Ascending aorta (tissue), 2 donors: ENCODE data around the gene CPNE7. TPM values are rescaled to one million over a fixed set of nuclear protein-coding genes. Genes with fewer than 3 reads are reported as not detected.
"Not testable (repeated sequence)": the region's sequence is repeated elsewhere in the genome, so short reads cannot be mapped to it uniquely, and the experiment has no call there.

Experiments used
- DNase-seq, 2 donors: peaks; one replicate each; pipeline ENCODE4 v3.0.0-alpha.2; 2019; ENCODE audit warnings: low spot score in 2 of 2
- H3K27ac ChIP-seq, 2 donors: fragments of 200-600 bp; sonication (generic); one replicate each; pipeline ENCODE4 v1.5.1; 2016 to 2017; ENCODE audit warnings: mild to moderate bottlenecking in 1 of 2
- H3K27me3 ChIP-seq: fragments of 200-600 bp; sonication (generic); one replicate; pipeline ENCODE4 v1.5.1; 2017
- H3K36me3 ChIP-seq, 2 donors: fragments of 200-600 bp; sonication (generic); one replicate each; pipeline ENCODE4 v1.5.1; 2016
- H3K4me1 ChIP-seq, 2 donors: fragments of 200-600 bp; sonication (generic); one replicate each; pipeline ENCODE4 v1.5.1; 2016 to 2017; ENCODE audit warnings: mild to moderate bottlenecking in 1 of 2
- H3K4me3 ChIP-seq, 2 donors: fragments of 200-600 bp; sonication (generic); one replicate each; pipeline ENCODE4 v1.5.1; 2016 to 2017; ENCODE audit warnings: mild to moderate bottlenecking in 1 of 2
- H3K9me3 ChIP-seq, 2 donors: fragments of 200-600 bp; sonication (generic); one replicate each; pipeline ENCODE4 v1.5.1; 2016
- CTCF ChIP-seq, 3 experiments: fragments of 200-600 bp in 2 of 3; fragments of 450-650 bp in 1 of 3; sonication (generic) in 2 of 3; IDR thresholded peaks; one replicate each; pipeline ENCODE4 v1.5.1; 2016 to 2019; ENCODE audit warnings: antibody characterized with exemption in 3 of 3, mild to moderate bottlenecking in 1 of 3, moderate library complexity in 1 of 3
- intact Hi-C: fragments of 100-400 bp; cut with DNase I; formaldehyde crosslinking; loops from one replicate; pipeline ENCODE4 v1.15.1; 2023
- total RNA-seq: library from RNA; depleted of rRNA; stranded (reverse); fragments of >200 nt; gene quantifications from one replicate; pipeline ENCODE4 v1.1.0, GENCODE V29; 2016

CPNE7 gene
- total RNA-seq, 1 donor from 2014 or later, result not detected

DNA sequence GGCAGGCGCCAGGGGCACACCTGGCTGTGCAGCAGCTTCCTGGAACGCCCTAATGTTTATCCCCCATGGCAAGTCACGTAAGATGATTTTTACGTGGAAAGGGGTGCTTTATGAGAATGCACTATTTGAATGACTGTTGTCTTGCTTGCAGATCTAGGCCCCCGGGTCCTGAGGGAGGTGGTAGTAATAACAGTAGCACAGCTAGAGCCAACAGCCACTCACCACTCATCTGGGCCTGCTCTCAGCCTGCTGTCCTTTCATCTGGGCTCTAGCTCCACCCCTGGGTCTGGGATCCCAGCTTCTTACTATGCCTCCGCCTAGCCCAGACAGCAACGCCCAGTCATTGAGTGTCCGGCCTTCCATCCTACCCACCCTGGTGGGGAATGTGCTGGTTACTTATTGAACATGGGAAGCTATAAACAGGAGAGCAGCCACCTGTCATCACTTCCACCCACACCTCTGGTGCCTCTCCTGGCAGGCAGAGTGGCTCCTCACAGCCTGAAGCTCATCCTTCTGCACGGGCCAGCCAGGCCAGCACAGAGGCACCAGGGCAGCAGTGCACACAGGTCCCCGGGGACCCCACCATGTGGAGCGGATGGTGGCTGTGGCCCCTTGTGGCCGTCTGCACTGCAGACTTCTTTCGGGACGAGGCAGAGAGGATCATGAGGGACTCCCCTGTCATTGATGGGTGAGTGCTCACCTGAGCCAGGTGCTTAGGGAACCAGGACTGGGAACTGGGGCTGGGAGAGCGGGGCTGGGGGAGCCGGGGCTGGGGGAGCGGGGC is 54.5 kb downstream of the CPNE7 start:
- Histone ChIP-seq H3K27me3 (no peaks in the 10 kb centered on the region), H3K27ac (no peak overlapping the region), H3K4me1 (no peaks in the 10 kb centered on the region), H3K4me3 (no peak overlapping the region), H3K9me3 (no peaks in the 10 kb centered on the region), H3K36me3 (no peaks in the 10 kb centered on the region)
- intact Hi-C loops, result no loop called here
- DNase-seq, result no peak
- no peak for TF ChIP-seq CTCF (IDR thresholded peaks at IDR 0.05)

GRCh38 chr16:89633064-89633631 is 57.6 kb downstream of the CPNE7 start:
- Histone ChIP-seq H3K4me3 (no peak overlapping the region), H3K36me3 (no peaks in the 10 kb centered on the region), H3K27ac (no peak overlapping the region), H3K27me3 (no peaks in the 10 kb centered on the region), H3K9me3 (no peaks in the 10 kb centered on the region), H3K4me1 (no peaks in the 10 kb centered on the region)
- no peak for TF ChIP-seq CTCF (IDR thresholded peaks at IDR 0.05)
- intact Hi-C loops, result no loop called here
- DNase-seq, result no peak

DNA sequence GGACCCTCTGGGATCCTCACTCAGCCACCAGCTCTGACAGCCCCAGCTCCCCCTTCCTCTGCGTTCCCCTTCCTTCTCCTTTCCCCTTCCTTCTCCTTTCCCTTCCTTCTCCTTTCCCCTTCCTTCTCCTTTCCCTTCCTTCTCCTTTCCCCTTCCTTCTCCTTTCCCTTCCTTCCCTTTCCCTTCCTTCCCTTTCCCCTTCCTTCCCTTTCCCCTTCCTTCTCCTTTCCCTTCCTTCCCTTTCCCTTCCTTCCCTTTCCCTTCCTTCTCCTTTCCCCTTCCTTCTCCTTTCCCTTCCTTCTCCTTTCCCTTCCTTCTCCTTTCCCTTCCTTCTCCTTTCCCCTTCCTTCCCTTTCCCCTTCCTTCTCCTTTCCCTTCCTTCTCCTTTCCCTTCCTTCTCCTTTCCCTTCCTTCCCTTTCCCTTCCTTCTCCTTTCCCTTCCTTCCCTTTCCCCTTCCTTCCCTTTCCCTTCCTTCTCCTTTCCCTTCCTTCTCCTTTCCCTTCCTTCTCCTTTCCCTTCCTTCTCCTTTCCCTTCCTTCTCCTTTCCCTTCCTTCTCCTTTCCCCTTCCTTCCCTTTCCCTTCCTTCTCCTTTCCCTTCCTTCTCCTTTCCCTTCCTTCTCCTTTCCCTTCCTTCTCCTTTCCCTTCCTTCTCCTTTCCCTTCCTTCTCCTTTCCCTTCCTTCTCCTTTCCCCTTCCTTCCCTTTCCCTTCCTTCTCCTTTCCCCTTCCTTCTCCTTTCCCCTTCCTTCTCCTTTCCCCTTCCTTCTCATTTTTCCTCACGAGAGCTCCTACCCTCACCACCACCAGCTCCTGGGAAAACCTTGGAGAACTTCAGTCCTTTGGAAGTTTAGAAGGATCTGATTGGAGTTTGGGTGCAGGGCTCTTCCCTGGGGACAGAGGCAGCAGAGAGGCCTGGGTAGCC is 59.2 kb downstream of the CPNE7 start:
- H3K36me3 ChIP-seq, DNase-seq, intact Hi-C loops, H3K4me1 ChIP-seq, H3K27ac ChIP-seq, H3K4me3 ChIP-seq, H3K9me3 ChIP-seq, H3K27me3 ChIP-seq: not testable (repeated sequence)

GRCh38 chr16:89636663-89637062 is 61.1 kb downstream of the CPNE7 start:
- no peak for TF ChIP-seq CTCF (IDR thresholded peaks at IDR 0.05)
- H3K4me3 ChIP-seq, result no peak overlapping the region
- H3K36me3 ChIP-seq, result no peaks in the 10 kb centered on the region
- intact Hi-C loops, result no loop called here
- peaks cover 0 to 5% of the 10 kb centered on the region in 2 donors for H3K4me1 ChIP-seq
- DNase-seq, result no peak
- no peaks in the 10 kb centered on the region for H3K9me3 ChIP-seq
- no peak overlapping the region for H3K27ac ChIP-seq
- no peaks in the 10 kb centered on the region for H3K27me3 ChIP-seq

DNA sequence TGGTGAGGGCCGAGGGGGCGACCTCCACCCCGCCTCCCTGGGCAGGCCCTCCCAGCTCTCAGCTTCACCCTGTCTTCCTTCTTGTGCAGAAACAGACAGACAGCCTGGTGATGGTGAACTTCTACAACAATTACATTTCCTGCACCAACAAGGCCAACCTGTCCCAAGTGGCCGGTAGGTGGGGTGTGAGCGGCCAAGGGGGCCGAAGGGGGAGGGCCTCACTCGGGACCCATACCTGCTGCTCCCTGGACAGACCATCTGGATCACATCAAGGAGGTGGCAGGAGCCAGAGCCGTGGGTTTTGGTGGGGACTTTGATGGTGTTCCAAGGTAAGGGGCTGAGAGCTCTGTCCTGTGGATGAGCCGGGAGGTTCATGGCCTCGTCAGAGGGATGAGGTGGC is 61.8 kb downstream of the CPNE7 start:
- Histone ChIP-seq H3K4me1 (peaks cover 0 to 5% of the 10 kb centered on the region in 2 donors), H3K27me3 (no peaks in the 10 kb centered on the region), H3K4me3 (no peak overlapping the region), H3K27ac (no peak overlapping the region), H3K36me3 (no peaks in the 10 kb centered on the region), H3K9me3 (no peaks in the 10 kb centered on the region)
- intact Hi-C loops, result no loop called here
- DNase-seq, result no peak
- TF ChIP-seq CTCF (IDR thresholded peaks at IDR 0.05), result no peak

DNA sequence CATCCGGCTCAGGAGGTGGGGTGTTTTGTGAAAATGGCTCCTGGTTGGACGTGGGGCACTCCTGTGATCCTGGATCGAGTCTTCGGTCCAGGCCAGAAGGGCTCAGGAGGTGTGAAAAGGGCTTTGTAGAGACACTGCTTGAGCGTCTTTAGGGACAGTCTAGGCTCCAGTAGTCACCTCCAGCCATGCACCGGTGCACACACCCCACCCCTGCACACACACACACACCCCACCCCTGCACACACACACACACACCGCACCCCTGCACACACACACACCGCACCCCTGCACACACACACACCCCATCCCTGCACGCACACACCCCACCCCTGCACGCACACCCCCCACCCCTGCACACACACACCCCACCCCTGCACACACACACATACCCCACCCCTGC is 62.9 kb downstream of the CPNE7 start:
- Histone ChIP-seq H3K36me3 (no peaks in the 10 kb centered on the region), H3K4me3 (no peak overlapping the region), H3K9me3 (no peaks in the 10 kb centered on the region), H3K27ac (no peak overlapping the region), H3K27me3 (no peaks in the 10 kb centered on the region), H3K4me1 (peaks cover 0 to 5% of the 10 kb centered on the region in 2 donors)
- no peak for DNase-seq
- intact Hi-C loops, result no loop called here
- TF ChIP-seq CTCF (IDR thresholded peaks at IDR 0.05), result no peak
